Caco-2 (cell line): ENCODE data around the gene CADM4. TPM values are rescaled to one million over a fixed set of nuclear protein-coding genes. Genes with fewer than 3 reads are reported as not detected.

ENCODE experiments used
- BruUV-seq: library from RNA; stranded (reverse); fragments of 400-500 nt; replicated peaks from 2 replicates; lab custom pipeline; 2021; lab: Mats Ljungman, UMichigan
- CTCF ChIA-PET: fragments of 300-600 bp; sonication (Branson Sonifier 250); formaldehyde crosslinking; loops from one replicate; lab custom pipeline; 2022; ENCODE audit warnings: antibody characterized with exemption; lab: Charles Lee
- POLR2A ChIA-PET: fragments of 300-600 bp; sonication (Branson Sonifier 250); formaldehyde crosslinking; loops from one replicate; lab custom pipeline; 2022; ENCODE audit warnings: antibody characterized with exemption; lab: Charles Lee
- DNase-seq, 2 experiments: peaks; one replicate each; pipeline versions ENCODE4 v3.0.0 to v3.0.0-alpha.2; 2020 to 2022
- H3K27me3 ChIP-seq: replicated peaks from 2 replicates; pipeline ENCODE4 v1.6.0; 2011; ENCODE audit warnings: low read length; ENCODE audit not compliant: control insufficient read depth, insufficient read depth
- H3K36me3 ChIP-seq: 2 replicates; pipeline ENCODE4 v1.5.1; 2011; ENCODE audit warnings: low read length; ENCODE audit not compliant: control insufficient read depth, insufficient read depth
- H3K4me1 ChIP-seq: fragments of 250-450 bp; sonication (Bioruptor Pico); 2 replicates; pipeline ENCODE4 v1.5.1; 2020; ENCODE audit warnings: mild to moderate bottlenecking
- H3K4me3 ChIP-seq: 2 replicates; pipeline ENCODE4 v1.5.1; 2011; ENCODE audit warnings: low read depth, mild to moderate bottlenecking, control low read depth, low read length
- H3K9me3 ChIP-seq: fragments of 250-450 bp; sonication (Bioruptor Pico); 2 replicates; pipeline ENCODE4 v1.5.1; 2020; ENCODE audit warnings: mild to moderate bottlenecking, moderate library complexity
- H3K27ac Mint-ChIP-seq: one replicate; pipeline ENCODE4 v1.8.0; 2022; ENCODE audit warnings: mixed read lengths; ENCODE audit not compliant: unreplicated experiment
- H3K27me3 Mint-ChIP-seq: one replicate; pipeline ENCODE4 v1.8.0; 2022; ENCODE audit warnings: mixed read lengths; ENCODE audit not compliant: insufficient read depth, unreplicated experiment
- H3K36me3 Mint-ChIP-seq: one replicate; pipeline ENCODE4 v1.8.0; 2022; ENCODE audit warnings: mild to moderate bottlenecking, mixed read lengths; ENCODE audit not compliant: insufficient read depth, unreplicated experiment
- H3K4me1 Mint-ChIP-seq: one replicate; pipeline ENCODE4 v1.8.0; 2022; ENCODE audit warnings: low read depth, mixed read lengths; ENCODE audit not compliant: unreplicated experiment
- H3K4me3 Mint-ChIP-seq: one replicate; pipeline ENCODE4 v1.8.0; 2022; ENCODE audit warnings: mild to moderate bottlenecking, moderate library complexity, mixed read lengths; ENCODE audit not compliant: unreplicated experiment
- H3K9me3 Mint-ChIP-seq: one replicate; pipeline ENCODE4 v1.8.0; 2022; ENCODE audit warnings: mixed read lengths; ENCODE audit not compliant: unreplicated experiment
- CTCF ChIP-seq, 2 experiments: fragments of 200-600 bp in 1 of 2; IDR thresholded peaks; 1 replicate in 1 of 2; 2 replicates in 1 of 2; pipeline versions ENCODE4 v1.5.1 to v1.8.0; 2011 to 2022; ENCODE audit warnings: antibody characterized with exemption in 1 of 2, control low read depth in 1 of 2, inconsistent platforms in 1 of 2, low read depth in 1 of 2, low read length in 1 of 2, mild to moderate bottlenecking in 1 of 2, moderate library complexity in 1 of 2; ENCODE audit not compliant: insufficient read depth in 1 of 2, severe bottlenecking in 1 of 2, unreplicated experiment in 1 of 2
- intact Hi-C: fragments of 100-400 bp; cut with micrococcal nuclease; formaldehyde crosslinking; loops from one replicate; pipeline ENCODE4 v1.10.0; 2022; ENCODE audit not compliant: unreplicated experiment
- total RNA-seq: library from RNA; stranded (reverse); gene quantifications from 2 replicates; pipeline ENCODE4 v1.2.3, GENCODE V29; 2022

CADM4 gene
- total RNA-seq, 1 experiment from 2014 or later, result 13.2 TPM

DNA sequence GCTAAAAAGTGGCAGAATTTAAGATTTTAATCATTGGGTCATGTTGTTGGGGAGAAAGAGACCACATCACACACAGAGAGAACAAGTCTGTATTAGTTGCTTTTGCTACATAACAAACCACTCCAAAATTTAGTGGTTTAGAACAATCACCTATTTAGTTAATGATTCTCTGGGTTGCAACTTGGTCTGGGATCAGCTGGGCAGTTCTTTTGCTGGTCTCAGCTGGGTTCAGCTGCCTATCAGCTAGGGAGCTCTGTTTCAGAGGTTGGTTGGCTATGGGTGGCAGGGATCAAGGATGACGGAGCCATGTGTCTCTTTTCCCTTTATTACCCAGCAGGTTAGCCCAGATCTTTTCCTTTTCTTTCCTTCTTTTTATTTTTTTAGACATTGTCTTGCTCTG lies 55.2 kb downstream of the CADM4 start:
- ChIA-PET POLR2A (interaction anchor here (0.6 kb wide), 1 partner anchor 12 kb away, joined by 3 read pairs; the partner anchor contains the start of genes IRGQ and ZNF576), CTCF (interaction anchor here (0.6 to 1.4 kb wide), 2 partner anchors 10 to 66 kb away, joined by 7 to 8 read pairs; no protein-coding TSS in a partner anchor)
- Mint-ChIP-seq H3K9me3 (no peaks in the 10 kb centered on the region), H3K36me3 (peaks cover 4% of the 10 kb centered on the region), H3K27me3 (no peaks in the 10 kb centered on the region), H3K4me1 (no peaks in the 10 kb centered on the region), H3K4me3 (no peak overlapping the region), H3K27ac (no peak overlapping the region)
- no TSS peak for BruUV-seq
- Histone ChIP-seq H3K9me3 (no peaks in the 10 kb centered on the region), H3K4me3 (no peak overlapping the region), H3K27me3 (no peaks in the 10 kb centered on the region; the same call in 1 of the 2 replicates), H3K36me3 (no peaks in the 10 kb centered on the region), H3K4me1 (no peaks in the 10 kb centered on the region)
- TF ChIP-seq CTCF (IDR thresholded peaks at IDR 0.05; ENCODE audit: insufficient read depth in 1 of 2, low read depth in 1 of 2, low read length in 1 of 2, severe bottlenecking in 1 of 2, unreplicated experiment in 1 of 2), result no peak
- intact Hi-C loops, result no loop called here
- DNase-seq, result no peak

- DNase-seq, result no peak
- H3K27ac Mint-ChIP-seq, result no peak overlapping the region
- BruUV-seq, result no TSS peak
- Histone ChIP-seq H3K27me3 (no peaks in the 10 kb centered on the region; the same call in 1 of the 2 replicates), H3K4me1 (no peaks in the 10 kb centered on the region), H3K36me3 (no peaks in the 10 kb centered on the region), H3K4me3 (no peak overlapping the region), H3K9me3 (no peaks in the 10 kb centered on the region)
- H3K9me3 Mint-ChIP-seq, result no peaks in the 10 kb centered on the region
- H3K4me3 Mint-ChIP-seq, result no peak overlapping the region
- H3K4me1 Mint-ChIP-seq, result no peaks in the 10 kb centered on the region
- TF ChIP-seq CTCF (IDR thresholded peaks at IDR 0.05; ENCODE audit: insufficient read depth in 1 of 2, low read depth in 1 of 2, low read length in 1 of 2, severe bottlenecking in 1 of 2, unreplicated experiment in 1 of 2), result no peak
- peaks cover 7% of the 10 kb centered on the region for H3K27me3 Mint-ChIP-seq
- intact Hi-C loops, result no loop called here
- peaks cover 4% of the 10 kb centered on the region for H3K36me3 Mint-ChIP-seq
- ChIA-PET POLR2A (no interaction called here), CTCF (no interaction called here)
Observed at GRCh38 chr19:43582495-43582894, 57.2 kb downstream of the CADM4 start.

DNA sequence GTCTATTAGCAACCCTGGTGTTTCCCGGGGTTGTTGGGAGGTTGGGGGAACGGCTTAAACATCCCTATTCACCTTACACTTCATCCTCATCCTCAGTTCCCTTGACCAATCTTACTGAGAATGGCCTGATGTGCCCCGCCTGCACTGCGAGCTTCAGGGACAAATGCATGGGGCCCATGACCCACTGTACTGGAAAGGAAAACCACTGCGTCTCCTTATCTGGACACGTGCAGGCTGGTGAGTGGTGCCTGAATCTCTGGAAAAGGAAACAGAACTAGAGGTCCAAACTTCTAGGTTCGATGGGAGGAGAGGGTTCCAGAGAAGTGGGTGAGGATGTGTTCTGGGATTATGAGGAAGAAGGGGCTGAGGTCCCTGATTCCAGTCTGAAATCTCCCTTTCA lies 58.2 kb downstream of the CADM4 start:
- peaks cover 10% of the 10 kb centered on the region for H3K27me3 Mint-ChIP-seq
- H3K36me3 Mint-ChIP-seq, result peaks cover 4% of the 10 kb centered on the region
- Histone ChIP-seq H3K4me3 (no peak overlapping the region), H3K9me3 (no peaks in the 10 kb centered on the region), H3K36me3 (no peaks in the 10 kb centered on the region), H3K4me1 (no peaks in the 10 kb centered on the region), H3K27me3 (no peaks in the 10 kb centered on the region)
- H3K9me3 Mint-ChIP-seq, result no peaks in the 10 kb centered on the region
- no TSS peak for BruUV-seq
- no peak overlapping the region for H3K27ac Mint-ChIP-seq
- POLR2A ChIA-PET, result no interaction called here
- TF ChIP-seq CTCF (IDR thresholded peaks at IDR 0.05; ENCODE audit: insufficient read depth in 1 of 2, low read depth in 1 of 2, low read length in 1 of 2, severe bottlenecking in 1 of 2, unreplicated experiment in 1 of 2), result no peak
- no peak for DNase-seq
- no peak overlapping the region for H3K4me3 Mint-ChIP-seq
- CTCF ChIA-PET, result interaction anchor here (0.5 kb wide), 1 partner anchor 118 kb away, joined by 4 read pairs; no protein-coding TSS in a partner anchor
- intact Hi-C loops, result no loop called here
- no peaks in the 10 kb centered on the region for H3K4me1 Mint-ChIP-seq
